ENCODE results near the gene NLE1.
"Not testable (repeated sequence)": the region's sequence is repeated elsewhere in the genome, so short reads cannot be mapped to it uniquely, and the experiment has no call there.

The NLE1 gene

GRCh38 chr17:35179379-35179778 lies 37.3 kb upstream of the NLE1 start:
- H2AFZ ChIP-seq (ENCODE audit: low read length); H2BK12ac ChIP-seq (ENCODE audit: low read length); H3K9ac ChIP-seq (ENCODE audit: low read depth, low read length, poor library complexity); DNase-seq (ENCODE audit: low spot score); H2AK5ac ChIP-seq (ENCODE audit: low read depth, low read length); H2BK15ac ChIP-seq (ENCODE audit: low read length); H3K4ac ChIP-seq (ENCODE audit: low read length); H2BK120ac ChIP-seq (ENCODE audit: low read depth, low read length); H3K14ac ChIP-seq (ENCODE audit: low read length); H3K18ac ChIP-seq (ENCODE audit: low read length); H3K4me3 ChIP-seq (ENCODE audit: low read length in 2 of 2); H3K4me1 ChIP-seq (ENCODE audit: control insufficient read depth in 2 of 2, insufficient read depth in 1 of 2, low read depth in 1 of 2, low read length in 2 of 2); H4K8ac ChIP-seq (ENCODE audit: low read depth, low read length); H2BK5ac ChIP-seq (ENCODE audit: low read length); H3K27ac ChIP-seq (replicated peaks; ENCODE audit: low read length); H3K9me3 ChIP-seq (replicated peaks in 1 of 2; ENCODE audit: control insufficient read depth in 2 of 2, insufficient read depth in 1 of 2, low read depth in 1 of 2, low read length in 2 of 2); H3K36me3 ChIP-seq (replicated peaks in 1 of 2; ENCODE audit: control insufficient read depth in 2 of 2, insufficient read depth in 2 of 2, low read length in 2 of 2); H3K27me3 ChIP-seq (ENCODE audit: control insufficient read depth in 3 of 3, insufficient read depth in 3 of 3, low read depth in 1 of 3, low read length in 3 of 3); H3K23ac ChIP-seq (ENCODE audit: low read depth, low read length, poor library complexity); H4K91ac ChIP-seq (ENCODE audit: low read depth, low read length, poor library complexity); H3K79me1 ChIP-seq (ENCODE audit: low read depth, low read length); H3K4me2 ChIP-seq (ENCODE audit: insufficient read depth, low read length, poor library complexity, severe bottlenecking): not testable (repeated sequence)
- no CpG with 5 or more reads among the region's 5 CpGs for WGBS, 2 donors (ENCODE audit: extremely low coverage in 2 of 2, insufficient read length in 2 of 2, insufficient replicate concordance in 1 of 2)

- no peak overlapping the region for H3K27ac ChIP-seq (replicated peaks; ENCODE audit: low read length)
- no CpG with 5 or more reads among the region's 8 CpGs for WGBS, 2 donors (ENCODE audit: extremely low coverage in 2 of 2, insufficient read length in 2 of 2, insufficient replicate concordance in 1 of 2)
- H2AK5ac ChIP-seq (ENCODE audit: low read depth, low read length), result no peak overlapping the region
- no peak overlapping the region for H3K4ac ChIP-seq (ENCODE audit: low read length)
- no peak for DNase-seq (ENCODE audit: low spot score)
- H3K4me3 ChIP-seq (ENCODE audit: low read length in 2 of 2), result peak overlapping the region in 1 of 2 donors; percentile 1
- no peaks in the 10 kb centered on the region for H3K27me3 ChIP-seq (ENCODE audit: control insufficient read depth in 3 of 3, insufficient read depth in 3 of 3, low read depth in 1 of 3, low read length in 3 of 3)
- no peaks in the 10 kb centered on the region for H3K79me1 ChIP-seq (ENCODE audit: low read depth, low read length)
- no peak overlapping the region for H2BK15ac ChIP-seq (ENCODE audit: low read length)
- no peak overlapping the region for H3K9ac ChIP-seq (ENCODE audit: low read depth, low read length, poor library complexity)
- no peak overlapping the region for H3K4me2 ChIP-seq (ENCODE audit: insufficient read depth, low read length, poor library complexity, severe bottlenecking)
- no peak overlapping the region for H2BK120ac ChIP-seq (ENCODE audit: low read depth, low read length)
- no peak overlapping the region for H2BK5ac ChIP-seq (ENCODE audit: low read length)
- no peak overlapping the region for H2AFZ ChIP-seq (ENCODE audit: low read length)
- H3K18ac ChIP-seq (ENCODE audit: low read length), result no peak overlapping the region
- no peaks in the 10 kb centered on the region for H3K36me3 ChIP-seq (replicated peaks in 1 of 2; ENCODE audit: control insufficient read depth in 2 of 2, insufficient read depth in 2 of 2, low read length in 2 of 2)
- H3K23ac ChIP-seq (ENCODE audit: low read depth, low read length, poor library complexity), result no peak overlapping the region
- H3K4me1 ChIP-seq (ENCODE audit: control insufficient read depth in 2 of 2, insufficient read depth in 1 of 2, low read depth in 1 of 2, low read length in 2 of 2), result no peaks in the 10 kb centered on the region
- H4K8ac ChIP-seq (ENCODE audit: low read depth, low read length), result no peak overlapping the region
- H4K91ac ChIP-seq (ENCODE audit: low read depth, low read length, poor library complexity), result no peak overlapping the region
- H3K9me3 ChIP-seq (replicated peaks in 1 of 2; ENCODE audit: control insufficient read depth in 2 of 2, insufficient read depth in 1 of 2, low read depth in 1 of 2, low read length in 2 of 2), result no peaks in the 10 kb centered on the region
- no peak overlapping the region for H2BK12ac ChIP-seq (ENCODE audit: low read length)
- H3K14ac ChIP-seq (ENCODE audit: low read length), result no peak overlapping the region
Measured at GRCh38 chr17:35176897-35177296, 34.8 kb upstream of the NLE1 start.

GRCh38 chr17:35175638-35176415 lies 33.7 kb upstream of the NLE1 start:
- Histone ChIP-seq H2BK5ac (ENCODE audit: low read length) (no peak overlapping the region), H3K27me3 (ENCODE audit: control insufficient read depth in 3 of 3, insufficient read depth in 3 of 3, low read depth in 1 of 3, low read length in 3 of 3) (peaks cover 0 to 5% (median 0%) of the 10 kb centered on the region in 3 experiments), H4K91ac (ENCODE audit: low read depth, low read length, poor library complexity) (no peak overlapping the region), H3K79me1 (ENCODE audit: low read depth, low read length) (no peaks in the 10 kb centered on the region), H4K8ac (ENCODE audit: low read depth, low read length) (no peak overlapping the region), H3K36me3 (replicated peaks in 1 of 2; ENCODE audit: control insufficient read depth in 2 of 2, insufficient read depth in 2 of 2, low read length in 2 of 2) (no peaks in the 10 kb centered on the region), H3K4ac (ENCODE audit: low read length) (no peak overlapping the region), H3K18ac (ENCODE audit: low read length) (no peak overlapping the region), H3K27ac (replicated peaks; ENCODE audit: low read length) (no peak overlapping the region), H2BK15ac (ENCODE audit: low read length) (no peak overlapping the region), H2BK12ac (ENCODE audit: low read length) (no peak overlapping the region), H3K4me2 (ENCODE audit: insufficient read depth, low read length, poor library complexity, severe bottlenecking) (no peak overlapping the region), H2AK5ac (ENCODE audit: low read depth, low read length) (no peak overlapping the region), H3K4me3 (ENCODE audit: low read length in 2 of 2) (no peak overlapping the region), H3K14ac (ENCODE audit: low read length) (no peak overlapping the region), H2AFZ (ENCODE audit: low read length) (no peak overlapping the region), H3K4me1 (ENCODE audit: control insufficient read depth in 2 of 2, insufficient read depth in 1 of 2, low read depth in 1 of 2, low read length in 2 of 2) (no peaks in the 10 kb centered on the region), H3K9me3 (replicated peaks in 1 of 2; ENCODE audit: control insufficient read depth in 2 of 2, insufficient read depth in 1 of 2, low read depth in 1 of 2, low read length in 2 of 2) (no peaks in the 10 kb centered on the region), H3K23ac (ENCODE audit: low read depth, low read length, poor library complexity) (no peak overlapping the region), H3K9ac (ENCODE audit: low read depth, low read length, poor library complexity) (no peak overlapping the region), H2BK120ac (ENCODE audit: low read depth, low read length) (no peak overlapping the region)
- no CpG with 5 or more reads among the region's 9 CpGs for WGBS, 2 donors (ENCODE audit: extremely low coverage in 2 of 2, insufficient read length in 2 of 2, insufficient replicate concordance in 1 of 2)
- DNase-seq (ENCODE audit: low spot score), result no peak

- H3K9ac ChIP-seq (ENCODE audit: low read depth, low read length, poor library complexity), result no peak overlapping the region
- no peaks in the 10 kb centered on the region for H3K79me1 ChIP-seq (ENCODE audit: low read depth, low read length)
- no CpG with 5 or more reads among the region's 2 CpGs for WGBS, 2 donors (ENCODE audit: extremely low coverage in 2 of 2, insufficient read length in 2 of 2, insufficient replicate concordance in 1 of 2)
Measured at GRCh38 chr17:35174835-35175334, 32.8 kb upstream of the NLE1 start.

More at GRCh38 chr17:35174835-35175334, 32.8 kb upstream of the NLE1 start:
- Histone ChIP-seq H2AK5ac (ENCODE audit: low read depth, low read length) (no peak overlapping the region), H2BK5ac (ENCODE audit: low read length) (no peak overlapping the region), H3K4ac (ENCODE audit: low read length) (no peak overlapping the region), H3K4me1 (ENCODE audit: control insufficient read depth in 2 of 2, insufficient read depth in 1 of 2, low read depth in 1 of 2, low read length in 2 of 2) (no peaks in the 10 kb centered on the region), H3K23ac (ENCODE audit: low read depth, low read length, poor library complexity) (no peak overlapping the region), H3K9me3 (replicated peaks in 1 of 2; ENCODE audit: control insufficient read depth in 2 of 2, insufficient read depth in 1 of 2, low read depth in 1 of 2, low read length in 2 of 2) (no peaks in the 10 kb centered on the region), H3K27me3 (ENCODE audit: control insufficient read depth in 3 of 3, insufficient read depth in 3 of 3, low read depth in 1 of 3, low read length in 3 of 3) (peaks cover 0 to 7% (median 0%) of the 10 kb centered on the region in 3 experiments), H3K36me3 (replicated peaks in 1 of 2; ENCODE audit: control insufficient read depth in 2 of 2, insufficient read depth in 2 of 2, low read length in 2 of 2) (no peaks in the 10 kb centered on the region), H2BK120ac (ENCODE audit: low read depth, low read length) (no peak overlapping the region), H3K18ac (ENCODE audit: low read length) (no peak overlapping the region), H2BK12ac (ENCODE audit: low read length) (no peak overlapping the region), H3K27ac (replicated peaks; ENCODE audit: low read length) (no peak overlapping the region), H4K8ac (ENCODE audit: low read depth, low read length) (no peak overlapping the region), H2BK15ac (ENCODE audit: low read length) (no peak overlapping the region), H4K91ac (ENCODE audit: low read depth, low read length, poor library complexity) (no peak overlapping the region), H3K4me3 (ENCODE audit: low read length in 2 of 2) (no peak overlapping the region), H3K4me2 (ENCODE audit: insufficient read depth, low read length, poor library complexity, severe bottlenecking) (no peak overlapping the region), H2AFZ (ENCODE audit: low read length) (no peak overlapping the region), H3K14ac (ENCODE audit: low read length) (no peak overlapping the region)
- DNase-seq (ENCODE audit: low spot score), result no peak

All from neuronal stem cell (in vitro differentiated cells).